ENCODE measurements around the gene RRAGC. TPM values are rescaled to one million over a fixed set of nuclear protein-coding genes. Genes with fewer than 3 reads are reported as not detected.
A peak's percentile ranks its signal among the peaks of the same experiment; 100 is the strongest.

Gene RRAGC
- total RNA-seq = 39.8 and 43.9 TPM in 2 replicates

DNA sequence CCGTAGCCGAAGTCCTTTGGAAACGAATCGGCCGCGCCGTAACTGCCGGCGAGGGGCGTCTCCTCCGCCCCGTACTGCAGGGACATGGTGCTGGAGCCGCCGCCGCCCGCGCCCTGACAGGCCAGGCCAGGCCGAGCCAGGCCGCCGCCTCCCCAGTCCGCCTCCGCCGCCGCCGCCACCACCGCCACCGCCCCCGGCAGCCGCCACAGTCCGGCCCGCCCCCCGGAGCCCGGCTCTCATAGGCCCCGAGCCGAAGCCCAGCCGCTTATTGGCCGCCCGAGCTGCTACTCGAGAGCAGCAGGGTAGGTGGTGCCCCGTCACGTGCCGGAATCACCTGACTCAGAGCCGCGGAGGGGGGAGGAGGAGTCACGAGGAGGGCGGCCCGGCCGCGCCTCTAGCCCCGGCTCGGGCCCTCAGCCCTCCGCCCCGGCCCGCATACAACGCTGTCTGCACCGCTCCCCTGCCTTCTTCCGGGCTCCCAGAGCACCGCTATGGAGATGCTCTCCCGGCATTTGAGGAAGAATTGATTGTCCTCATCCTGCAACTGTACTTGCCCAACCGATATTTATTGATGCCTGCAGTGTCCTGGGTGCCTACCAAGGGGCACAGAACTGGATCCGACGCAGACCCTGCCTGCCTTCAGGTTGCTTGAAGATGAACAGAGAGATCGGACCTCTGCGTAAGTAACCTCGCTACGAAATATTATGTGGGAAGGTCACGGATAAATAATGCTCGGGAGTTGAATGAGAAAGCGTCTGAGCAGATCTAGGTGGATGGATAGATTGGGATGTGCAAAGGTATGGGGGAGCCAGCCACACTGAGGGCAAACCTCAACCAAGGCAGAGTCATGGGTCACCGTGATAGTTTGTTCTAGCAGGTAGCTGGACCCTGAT, at the start of gene RRAGC:
RRAGC (minus strand) TSS at position 212 of the 893 bp plus-strand sequence; CDS start at position 86, 126 bp downstream.
- peak; percentile 56 for DNase-seq (ENCODE audit: extremely low read depth, low read depth, low spot score)

DNA sequence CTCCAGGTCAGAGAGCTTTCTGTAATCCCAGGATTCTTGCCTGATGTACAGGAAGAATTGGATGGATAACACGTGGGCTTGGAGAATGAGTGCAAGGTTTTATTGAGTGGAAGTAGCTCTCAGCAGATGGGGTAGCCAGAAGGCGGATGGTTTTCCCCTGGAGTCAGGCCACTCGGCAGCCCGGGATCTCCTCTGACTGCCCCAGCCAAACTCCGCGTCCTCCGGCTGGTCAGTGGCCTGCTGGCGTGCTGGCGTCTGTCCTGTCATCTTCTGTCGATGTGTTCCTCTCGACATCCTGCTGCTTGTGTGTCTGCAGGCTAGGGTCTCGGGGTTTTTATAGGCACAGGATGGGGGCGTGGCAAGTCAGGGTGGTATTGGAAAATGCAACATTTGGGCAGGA, 49.2 kb upstream of the RRAGC start:
- no peak for DNase-seq (ENCODE audit: extremely low read depth, low read depth, low spot score)

DNA sequence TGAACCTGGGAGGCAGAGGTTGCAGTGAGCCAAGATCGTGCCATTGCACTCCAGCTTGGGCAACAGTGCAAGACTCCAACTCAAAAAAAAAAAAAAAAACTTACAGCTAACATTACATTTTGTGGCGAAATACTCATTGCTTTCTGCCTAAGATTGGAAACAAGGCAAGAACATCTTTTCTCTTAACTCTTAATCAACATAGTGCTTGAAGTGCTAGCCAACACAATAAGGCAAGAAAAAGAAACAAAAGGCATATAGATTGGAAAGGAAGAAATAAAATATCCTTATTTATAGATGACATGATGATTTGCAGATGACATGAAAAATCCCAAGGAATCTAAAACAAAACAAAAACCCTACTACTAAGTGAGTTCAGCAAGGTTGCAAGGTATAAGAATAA, 46.4 kb upstream of the RRAGC start:
- DNase-seq (ENCODE audit: extremely low read depth, low read depth, low spot score) = no peak

DNA sequence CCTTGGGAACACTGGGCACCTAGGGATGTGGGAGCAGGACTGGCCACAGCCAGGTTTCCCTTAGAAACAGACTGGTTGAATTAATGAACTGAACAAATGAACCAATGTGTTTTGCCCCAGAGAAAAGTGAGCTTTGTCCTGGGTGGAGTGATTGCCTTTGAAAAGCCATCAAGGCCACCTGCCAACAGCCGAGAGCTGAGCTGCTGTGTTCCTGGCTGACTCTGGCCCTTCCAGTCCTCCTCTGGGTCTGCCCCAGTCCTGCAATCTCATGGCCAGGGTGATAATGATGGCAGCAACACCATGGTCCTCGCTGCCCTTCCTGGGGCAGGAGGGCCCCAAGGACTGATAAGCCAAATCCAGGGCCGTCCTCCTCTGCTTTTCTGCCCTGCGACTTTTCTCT, 40.0 kb upstream of the RRAGC start:
- DNase-seq (ENCODE audit: extremely low read depth, low read depth, low spot score) = no peak

DNA sequence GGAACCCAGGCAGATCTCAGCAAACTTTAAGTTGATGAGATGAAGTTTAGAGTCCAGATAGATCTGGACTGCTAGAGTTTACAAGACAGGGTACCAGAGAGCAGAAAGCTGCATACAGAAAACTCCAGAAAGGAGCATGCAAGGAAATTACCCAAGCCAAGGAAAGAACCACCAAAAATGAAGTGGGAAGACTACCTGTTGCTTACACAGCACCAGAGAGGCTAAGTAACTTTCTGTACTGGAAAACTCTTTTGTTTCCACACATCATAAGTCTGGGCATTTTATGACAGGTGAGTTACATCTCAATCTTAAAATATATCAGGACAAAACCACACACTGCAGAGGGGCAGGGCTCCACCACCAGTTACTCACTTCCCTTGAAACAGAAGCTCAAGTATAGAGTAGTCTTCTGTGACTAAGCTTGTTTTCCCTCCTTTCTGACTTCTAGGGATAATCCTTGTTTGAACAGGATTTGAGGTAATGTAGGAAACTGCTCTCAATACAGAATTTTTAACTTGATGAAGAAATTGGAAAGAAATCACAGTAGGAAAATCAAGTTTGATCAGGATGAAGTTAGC, 39.2 kb upstream of the RRAGC start:
- no peak for DNase-seq (ENCODE audit: extremely low read depth, low read depth, low spot score)

- DNase-seq (ENCODE audit: extremely low read depth, low read depth, low spot score) = no peak
Measured at GRCh38 chr1:38896169-38896568, 36.6 kb upstream of the RRAGC start.

GRCh38 chr1:38892976-38893375, 33.4 kb upstream of the RRAGC start:
- no peak for DNase-seq (ENCODE audit: extremely low read depth, low read depth, low spot score)

GRCh38 chr1:38891753-38892152, 32.2 kb upstream of the RRAGC start:
- DNase-seq (ENCODE audit: extremely low read depth, low read depth, low spot score) = no peak

DNA sequence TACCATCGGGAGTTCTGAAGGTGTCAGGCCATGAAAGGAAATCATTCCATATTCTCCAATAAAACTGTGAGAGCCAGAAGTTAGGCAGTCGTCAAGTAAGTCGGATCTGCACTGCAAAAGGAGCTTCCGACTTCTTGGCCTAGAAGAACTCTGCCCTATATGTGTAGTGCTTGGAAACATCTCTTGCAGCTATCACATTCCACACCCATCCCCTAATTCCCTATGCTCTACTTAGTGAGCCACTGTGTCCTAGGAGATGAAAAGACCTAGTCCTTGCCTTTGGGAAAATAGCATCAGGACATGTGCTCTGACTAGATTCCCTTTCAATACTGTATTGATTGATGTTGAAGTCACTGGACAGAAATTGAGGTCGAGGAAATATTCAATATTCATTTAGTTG, 30.0 kb upstream of the RRAGC start:
- no peak for DNase-seq (ENCODE audit: extremely low read depth, low read depth, low spot score)

DNA sequence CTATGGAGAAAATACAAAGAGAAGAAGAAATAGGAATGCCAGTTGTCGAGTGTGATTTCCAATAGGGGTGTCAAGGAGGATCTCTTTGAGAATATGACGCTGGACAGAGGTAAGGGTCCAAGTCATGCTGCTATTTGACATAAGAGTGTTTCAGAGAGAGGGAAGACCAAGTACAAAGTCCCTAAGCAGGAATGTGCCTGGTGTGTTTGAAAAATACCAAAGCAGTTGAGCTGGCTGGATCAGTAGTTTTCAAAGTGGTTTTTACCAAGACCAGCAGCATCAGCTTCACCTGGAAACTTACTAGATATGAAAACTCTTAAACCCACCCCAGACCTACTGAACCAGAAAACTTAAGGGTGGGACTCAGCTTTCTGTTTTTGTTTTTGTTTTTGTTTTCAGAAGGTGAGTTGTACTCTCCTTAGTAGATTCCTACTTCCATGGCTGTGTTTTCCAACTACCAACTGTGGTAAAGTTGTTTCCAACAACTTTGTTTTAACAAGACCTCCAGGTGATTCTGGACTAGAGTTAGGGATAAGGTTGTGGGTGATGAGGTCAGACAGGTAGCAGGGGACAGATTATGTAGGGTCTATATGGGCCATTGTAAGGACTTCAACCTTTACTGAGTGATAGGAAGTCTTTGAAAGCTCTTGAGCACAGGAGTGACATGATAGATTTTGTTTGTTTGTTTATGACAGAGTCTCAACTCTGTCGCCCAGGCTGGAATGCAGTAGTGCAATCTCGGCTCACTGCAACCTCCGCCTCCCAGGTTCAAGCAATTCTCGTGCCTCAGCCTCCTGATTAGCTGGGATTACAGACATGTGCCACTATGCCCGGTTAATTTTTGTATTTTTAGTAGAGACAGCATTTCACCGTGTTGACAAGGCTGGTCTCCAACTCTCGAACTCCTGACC, 29.1 kb upstream of the RRAGC start:
- DNase-seq (ENCODE audit: extremely low read depth, low read depth, low spot score) = no peak

DNA sequence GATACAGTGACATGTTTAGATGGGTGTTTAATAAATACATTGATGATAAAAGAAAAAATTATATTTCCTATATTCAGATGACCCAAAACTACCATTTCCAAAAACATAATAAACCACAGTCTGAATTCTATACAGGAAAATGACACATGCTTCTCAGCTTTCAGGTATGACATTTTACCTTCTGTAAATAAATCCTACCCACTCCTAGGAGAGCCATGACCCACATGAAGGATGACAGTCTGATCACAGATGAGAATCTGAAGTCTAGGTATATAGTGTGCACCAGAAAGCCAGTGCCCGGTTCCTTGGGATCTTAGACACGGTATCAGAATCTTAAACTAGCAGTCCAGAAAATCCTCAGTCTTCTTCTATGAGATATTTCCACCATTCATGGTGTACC, 25.5 kb upstream of the RRAGC start:
- no peak for DNase-seq (ENCODE audit: extremely low read depth, low read depth, low spot score)

GRCh38 chr1:38881487-38881886, 21.9 kb upstream of the RRAGC start, which contains the start of gene GJA9:
Gene GJA9 (minus strand): TSS chr1:38881587. CDS start chr1:38876098, 5,489 bp downstream.
- DNase-seq (ENCODE audit: extremely low read depth, low read depth, low spot score) = no peak

DNA sequence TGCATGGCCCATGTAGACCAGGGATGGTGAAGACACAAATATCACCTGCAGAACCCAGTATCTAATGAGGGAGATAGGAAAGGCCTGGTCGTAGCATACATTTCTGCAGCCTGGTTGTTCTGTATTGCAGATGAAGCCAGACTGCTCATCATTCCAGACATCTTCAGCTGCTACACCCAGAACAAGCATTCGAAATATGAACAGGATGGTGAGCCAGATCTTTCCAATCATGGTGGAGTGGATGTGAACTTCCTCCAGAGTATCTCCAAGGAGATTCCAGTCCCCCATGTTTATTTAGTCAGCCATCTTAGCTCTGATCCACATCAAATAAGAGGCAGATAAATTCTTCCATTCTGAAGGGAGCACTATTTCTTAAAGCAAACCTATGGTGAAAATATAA, 16.2 kb upstream of the RRAGC start:
- DNase-seq (ENCODE audit: extremely low read depth, low read depth, low spot score) = no peak

DNA sequence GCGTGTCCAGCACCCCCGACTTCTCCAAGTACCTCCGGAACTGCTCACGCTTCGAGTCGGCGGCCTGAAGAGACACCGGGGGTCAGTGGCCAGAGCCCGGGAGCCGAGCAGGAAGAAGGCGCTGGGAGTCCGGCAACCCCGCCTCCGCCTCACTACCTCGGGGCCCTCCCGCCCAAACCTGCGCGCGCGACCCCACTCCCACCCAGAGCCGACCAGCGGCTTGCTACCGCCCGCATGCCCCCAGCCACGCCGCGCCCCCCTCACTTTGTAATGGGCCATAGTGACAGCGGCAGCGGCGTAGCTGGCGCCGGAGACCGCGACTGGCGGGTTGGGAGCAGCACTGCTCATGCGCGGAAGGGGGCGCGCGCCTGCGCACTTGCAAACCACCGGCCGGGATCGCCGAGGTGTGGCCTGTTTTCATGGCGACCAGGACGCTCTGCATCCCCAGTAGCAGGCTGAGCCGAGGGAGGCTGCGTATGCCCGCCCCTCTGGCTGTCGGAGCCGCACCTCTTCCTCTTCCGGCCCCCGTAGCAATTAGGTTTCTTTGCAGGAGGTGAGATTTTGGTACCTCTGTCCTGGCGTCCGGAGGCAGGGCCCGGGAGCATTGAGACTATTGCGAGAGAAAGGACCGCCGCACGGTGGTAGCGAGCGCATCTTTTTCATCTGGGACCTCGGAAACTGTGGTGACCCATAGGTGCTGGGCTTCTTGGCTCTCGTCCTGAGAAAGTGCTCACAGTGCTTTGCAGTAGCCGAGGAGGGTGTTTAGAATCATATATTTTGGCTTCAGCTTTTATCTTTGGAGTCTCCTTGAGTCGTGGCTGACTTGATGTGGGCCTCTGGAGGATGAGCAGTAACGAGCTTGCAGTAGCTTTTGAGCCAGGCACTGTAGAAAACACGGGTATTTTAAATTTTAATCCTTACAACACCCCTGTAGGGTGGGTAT, 13.7 kb upstream of the RRAGC start, which contains the start of gene MYCBP:
MYCBP (minus strand) TSS at position 322 of the 943 bp plus-strand sequence; CDS start at position 279, 43 bp downstream.
- DNase-seq (ENCODE audit: extremely low read depth, low read depth, low spot score) = peak; percentile 50

DNA sequence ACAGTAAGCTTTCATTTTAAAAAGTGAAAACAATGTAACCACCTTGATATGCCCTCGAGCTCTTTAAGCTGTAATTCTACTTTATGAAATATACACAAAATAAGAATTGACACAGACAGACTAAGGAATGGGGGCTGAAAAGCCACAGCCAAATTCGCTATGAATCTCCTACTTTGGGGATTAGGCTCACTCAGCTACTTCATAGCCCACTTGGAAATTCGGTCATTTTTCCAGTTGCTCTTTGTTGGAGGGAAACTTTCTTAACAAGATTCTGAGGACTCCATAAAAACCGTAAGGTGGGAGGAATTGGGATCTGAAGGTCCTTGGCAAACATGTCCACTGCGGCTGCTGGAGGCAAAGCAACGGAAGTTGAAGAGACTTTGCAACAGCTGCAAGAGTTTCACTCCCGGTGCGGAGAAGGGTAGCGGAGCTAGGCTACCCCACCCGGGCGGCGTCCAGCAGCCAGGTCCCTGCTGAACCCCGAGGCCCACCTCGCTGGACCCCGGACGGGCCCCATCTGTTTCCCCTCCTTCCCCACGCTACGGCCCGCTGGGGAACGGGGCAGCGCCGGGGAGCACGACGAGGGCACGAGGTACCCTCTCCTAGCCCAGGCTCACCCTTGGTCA, 12.9 kb upstream of the RRAGC start:
- DNase-seq (ENCODE audit: extremely low read depth, low read depth, low spot score) = no peak

GRCh38 chr1:38870996-38871395, 11.4 kb upstream of the RRAGC start:
- no peak for DNase-seq (ENCODE audit: extremely low read depth, low read depth, low spot score)

- DNase-seq (ENCODE audit: extremely low read depth, low read depth, low spot score) = no peak
Measured at GRCh38 chr1:38867208-38867607, 7.6 kb upstream of the RRAGC start.

DNA sequence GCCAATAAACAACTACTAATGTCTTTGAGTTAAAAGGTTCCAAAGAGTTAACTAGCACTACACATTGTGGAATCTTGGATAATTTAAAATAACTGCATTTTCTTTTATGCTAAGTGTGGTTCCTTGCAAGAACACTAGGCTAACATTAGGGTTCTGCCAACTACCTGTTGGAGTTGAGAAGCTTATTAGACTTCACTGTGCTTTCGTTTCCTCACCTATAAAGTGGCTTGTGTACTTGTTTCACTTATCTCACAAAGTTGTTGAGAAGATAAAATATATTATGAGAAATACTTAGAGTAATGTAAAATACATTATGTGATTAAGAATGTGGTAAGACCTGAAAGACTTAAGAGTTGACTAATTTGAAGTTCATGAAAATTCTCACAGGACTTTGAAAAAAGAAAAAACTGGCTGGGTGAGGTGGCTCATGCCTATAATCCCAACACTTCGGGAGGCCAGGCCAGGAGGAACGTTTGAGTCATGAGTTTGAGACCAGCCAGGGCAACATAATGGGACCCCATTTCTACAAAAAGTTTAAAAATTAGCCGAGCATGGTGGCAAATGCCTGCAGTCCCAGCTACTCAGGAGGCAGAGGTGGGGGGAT, 5.6 kb upstream of the RRAGC start:
- DNase-seq (ENCODE audit: extremely low read depth, low read depth, low spot score) = no peak

DNA sequence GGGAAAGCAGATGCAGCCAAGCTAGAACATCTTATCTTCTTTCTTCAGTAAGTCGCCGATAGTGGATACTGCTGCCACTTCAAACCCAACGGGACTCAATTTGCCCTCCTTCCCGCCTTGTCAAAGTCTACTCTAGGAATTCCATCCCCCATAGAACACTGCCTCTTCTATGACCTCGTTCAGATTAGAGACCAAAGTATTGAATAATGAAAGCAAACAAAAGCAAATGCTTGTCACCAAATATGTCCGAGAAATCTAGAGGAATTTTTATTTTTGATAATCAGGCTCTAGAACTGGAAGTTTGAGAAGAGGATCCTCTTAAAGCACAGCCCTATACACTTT, 853 bp upstream of the RRAGC start:
- DNase-seq (ENCODE audit: extremely low read depth, low read depth, low spot score) = no peak

Measured in glomerular endothelial cell (primary cell).